CD1c-positive myeloid dendritic cell (primary cell): ENCODE data around the gene LTBP2.

ENCODE experiments used
- DNase-seq: peaks from one replicate; pipeline ENCODE4 v3.0.0-alpha.2; 2016; ENCODE audit errors: extremely low spot score

The LTBP2 gene

DNA sequence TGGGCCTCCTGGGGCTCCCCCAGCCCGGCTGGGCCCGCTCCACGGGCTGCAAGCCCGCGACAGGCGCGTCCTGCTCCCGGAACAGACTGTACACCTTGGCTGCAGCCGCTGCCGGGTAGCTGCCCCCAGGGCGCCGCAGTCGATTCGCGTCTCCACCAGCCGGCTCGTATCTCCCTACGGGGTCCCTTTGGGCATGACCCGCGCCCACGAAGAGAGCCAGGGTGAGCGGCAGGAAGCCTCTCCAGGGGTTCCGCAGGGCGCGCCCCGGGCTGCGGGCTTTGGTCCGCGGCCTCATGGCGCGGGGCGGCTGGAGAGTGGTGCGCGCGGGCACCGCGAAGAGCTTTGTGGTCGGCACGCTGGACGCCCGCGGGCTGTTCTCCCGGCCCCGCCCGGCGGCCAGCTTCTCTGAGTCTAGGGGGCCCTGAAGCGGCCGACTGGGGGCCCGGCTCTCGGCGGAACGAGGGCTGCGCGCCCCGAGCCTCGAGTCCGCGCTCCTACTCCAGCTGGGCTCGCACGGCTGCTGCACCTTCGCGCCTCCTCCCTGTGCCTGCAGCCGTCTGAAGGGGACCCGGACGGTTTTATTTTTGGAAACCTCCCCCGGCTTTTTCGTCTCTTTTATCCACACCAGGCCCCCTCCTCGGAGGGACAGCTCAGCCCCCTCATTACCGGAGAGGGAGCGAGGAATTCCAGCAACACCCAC is at the start of gene LTBP2:
TSS of gene LTBP2 (minus strand) at position 588 of the 700 bp plus-strand sequence. CDS start at position 295, 293 bp downstream.
- no peak for DNase-seq

DNA sequence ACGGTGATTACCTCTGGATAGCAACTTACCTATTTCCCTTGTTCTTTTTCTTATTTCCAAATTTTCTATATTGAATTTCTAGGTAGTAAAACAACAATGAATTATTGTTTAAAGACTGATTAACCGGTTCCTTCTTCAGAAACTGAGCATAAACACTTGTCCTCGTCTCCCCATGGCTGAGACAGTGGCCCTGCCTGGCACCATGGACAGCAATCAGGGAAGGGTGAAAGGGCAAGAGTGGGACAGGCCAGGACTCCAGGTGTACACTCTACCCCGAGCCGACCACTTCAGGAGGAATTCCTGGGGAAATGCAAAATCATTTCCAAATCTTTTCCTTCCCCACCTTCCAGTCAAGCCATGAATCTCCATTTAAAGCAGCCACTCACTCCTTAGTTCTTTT is 48.8 kb upstream of the LTBP2 start:
- DNase-seq = no peak

DNA sequence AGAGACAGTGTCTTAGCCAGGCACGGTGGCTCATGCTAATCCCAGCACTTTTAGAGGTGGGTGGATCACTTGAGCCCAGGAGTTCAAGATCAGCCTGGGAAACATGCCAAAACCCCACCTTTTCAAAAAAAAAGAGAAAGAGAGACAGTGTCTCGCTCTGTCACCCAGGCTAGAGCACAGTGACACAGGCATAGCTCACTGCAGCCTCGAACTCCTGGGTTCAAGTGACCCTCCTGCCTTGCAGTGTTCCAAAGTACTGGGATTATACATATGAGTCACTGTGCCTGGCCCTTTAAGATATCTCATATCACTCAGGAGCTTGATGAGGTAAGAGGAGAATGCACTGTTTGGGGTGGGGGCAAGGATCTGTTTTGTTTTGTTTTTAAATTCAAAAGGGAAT is 48.1 kb upstream of the LTBP2 start:
- no peak for DNase-seq

DNA sequence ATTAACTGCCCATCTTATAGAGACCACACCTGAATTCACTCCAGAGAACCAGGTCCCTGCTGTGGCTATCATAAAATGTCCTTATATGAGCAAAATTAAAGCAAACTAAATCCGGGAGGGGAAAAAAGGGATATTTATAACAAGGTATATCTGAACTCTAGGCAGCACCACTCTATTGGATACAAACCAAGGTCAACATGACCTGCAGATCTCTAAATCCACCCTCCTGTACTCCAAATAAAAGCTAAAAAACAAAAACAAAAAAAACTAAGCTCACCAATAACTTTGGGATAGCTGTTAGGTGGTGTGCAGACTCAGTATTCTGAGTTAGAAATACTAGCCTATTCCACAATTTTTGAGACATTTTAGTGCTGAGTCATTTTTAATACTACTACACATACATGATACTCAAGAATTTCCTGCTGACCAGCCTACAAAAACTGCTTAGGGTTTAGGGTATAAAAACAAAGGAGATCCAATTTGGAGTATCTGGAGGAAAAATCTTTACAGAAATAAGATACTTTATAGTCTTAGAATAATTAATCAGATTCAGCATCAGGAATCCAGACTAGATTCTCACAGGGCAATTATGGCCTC is 46.6 kb upstream of the LTBP2 start:
- DNase-seq = no peak

DNA sequence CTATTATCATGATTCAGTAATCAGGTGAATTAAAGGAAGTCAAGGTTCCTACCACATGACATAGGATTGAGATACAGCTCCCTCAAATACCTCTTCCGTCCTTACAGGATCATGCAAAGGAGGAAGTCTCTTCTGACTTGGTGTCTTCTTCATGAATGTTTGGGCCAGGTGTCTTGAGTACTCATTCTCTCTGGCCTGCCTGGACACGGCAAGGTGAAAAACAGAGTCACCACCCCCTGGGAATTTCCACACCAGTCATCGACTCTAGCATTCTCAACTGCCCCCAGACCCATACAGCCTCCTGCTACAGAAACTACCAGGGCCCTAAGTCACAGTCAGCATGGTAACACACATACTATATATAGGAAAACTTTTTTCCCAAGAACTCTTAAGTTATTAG is 44.9 kb upstream of the LTBP2 start:
- no peak for DNase-seq

DNA sequence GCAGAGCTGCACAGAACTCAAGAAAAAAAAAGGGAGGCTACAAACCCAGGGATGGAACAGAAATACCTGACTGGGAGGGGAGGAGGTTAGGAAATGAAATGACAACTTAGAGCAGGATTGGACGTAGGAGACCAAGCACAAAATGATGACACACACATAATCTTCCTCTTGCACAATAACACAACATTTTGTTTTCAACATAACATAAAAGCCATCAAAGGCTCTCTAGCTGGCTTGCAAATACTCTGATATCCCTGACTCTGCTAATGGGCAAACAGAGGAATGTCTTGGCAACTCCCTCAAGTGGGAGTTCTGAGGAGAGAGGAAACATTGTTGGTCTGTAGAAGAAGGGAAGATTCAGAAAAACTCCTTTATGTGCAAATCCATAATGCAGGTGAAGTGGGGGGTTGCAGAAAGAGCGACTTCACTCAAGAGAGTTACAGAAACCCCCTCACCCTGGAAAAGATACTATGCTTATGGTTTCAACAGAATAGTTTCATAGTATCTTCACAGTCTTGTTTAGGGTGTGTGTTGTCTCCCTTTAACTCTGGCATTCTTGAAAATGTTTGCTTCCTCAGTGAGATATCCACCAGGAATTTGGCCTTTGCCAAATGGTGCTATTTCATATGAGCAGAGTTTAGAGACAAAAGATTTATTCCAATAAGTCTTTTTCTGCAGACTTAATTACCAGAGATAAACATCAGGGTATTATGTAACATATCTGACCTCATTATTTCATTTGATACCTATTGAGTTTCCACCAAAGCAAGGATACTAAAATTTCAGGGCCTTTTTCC is 43.8 kb upstream of the LTBP2 start:
- no peak for DNase-seq

DNA sequence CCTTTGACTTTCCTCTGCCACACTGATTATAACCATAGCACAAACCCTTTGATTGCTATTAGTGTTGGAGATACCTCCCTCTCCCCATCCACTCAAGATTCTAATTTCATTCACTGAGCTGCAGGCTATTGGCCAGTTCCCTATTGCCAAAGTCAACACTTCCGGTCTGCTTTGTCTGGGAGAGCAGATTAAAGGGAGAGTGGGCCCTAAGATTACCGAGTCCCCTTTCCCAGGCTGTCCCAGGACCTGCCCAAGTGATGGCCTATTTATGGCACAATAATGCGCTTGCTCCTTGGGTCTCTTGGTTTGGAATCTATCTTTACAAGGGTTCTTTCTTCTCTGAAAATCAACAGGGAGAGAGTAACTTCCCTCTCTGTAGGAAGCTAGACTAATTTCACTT is 42.9 kb upstream of the LTBP2 start:
- no peak for DNase-seq

DNA sequence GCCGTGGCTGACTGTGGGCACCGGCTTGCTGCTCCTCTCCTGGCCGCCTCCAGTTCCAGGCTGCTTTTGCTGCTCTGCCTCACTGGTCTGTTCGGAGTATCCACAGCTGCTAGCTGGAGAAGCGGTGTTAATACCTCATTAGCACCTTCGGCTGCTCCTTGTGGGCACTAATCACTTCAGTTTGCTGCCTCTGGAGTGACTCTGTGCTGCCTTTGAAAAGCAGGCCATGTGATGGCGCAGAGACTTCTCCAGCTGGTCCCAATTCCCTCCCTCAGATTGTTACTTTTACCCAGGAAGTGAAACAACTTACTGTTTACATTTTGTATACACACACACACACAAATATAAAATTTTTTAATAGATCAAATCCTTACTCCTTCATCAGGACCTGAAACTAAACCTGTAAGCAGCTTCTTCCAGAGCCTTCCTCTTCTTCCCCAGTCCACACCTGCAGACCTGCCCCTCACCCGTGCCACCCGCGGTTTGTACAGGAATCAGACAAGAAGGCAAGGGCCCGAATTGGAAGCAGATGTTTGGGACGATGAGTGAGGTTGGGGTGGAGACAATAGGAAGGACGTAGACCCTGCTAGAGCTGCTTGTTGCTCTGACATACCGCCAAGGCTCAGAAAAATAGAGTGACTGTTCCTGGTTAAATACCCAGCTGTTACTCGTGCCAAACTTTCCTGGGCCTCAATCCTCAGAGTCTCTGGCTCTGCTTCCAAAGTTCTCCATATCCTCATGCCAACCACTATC is 41.5 kb upstream of the LTBP2 start:
- no peak for DNase-seq

DNA sequence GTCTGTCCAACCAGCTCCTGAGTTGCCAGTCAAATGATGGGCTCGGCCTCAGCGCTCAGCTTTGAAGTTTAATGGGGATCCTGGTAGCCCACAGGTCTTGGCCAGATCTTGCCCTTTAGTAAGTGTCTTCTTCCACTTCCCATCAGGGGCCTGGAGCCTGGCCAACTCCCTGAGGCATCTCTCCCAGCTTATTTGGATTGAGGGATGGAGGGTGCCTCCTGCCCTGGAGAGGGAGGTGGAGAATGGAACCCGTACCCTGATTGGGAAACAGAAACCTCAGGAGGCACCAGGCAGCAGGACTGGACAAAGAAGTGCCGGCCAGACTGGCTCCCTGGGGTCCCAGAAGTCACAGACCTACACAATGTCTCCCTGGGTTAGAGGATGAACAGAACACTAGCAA is 40.5 kb upstream of the LTBP2 start:
- no peak for DNase-seq

DNA sequence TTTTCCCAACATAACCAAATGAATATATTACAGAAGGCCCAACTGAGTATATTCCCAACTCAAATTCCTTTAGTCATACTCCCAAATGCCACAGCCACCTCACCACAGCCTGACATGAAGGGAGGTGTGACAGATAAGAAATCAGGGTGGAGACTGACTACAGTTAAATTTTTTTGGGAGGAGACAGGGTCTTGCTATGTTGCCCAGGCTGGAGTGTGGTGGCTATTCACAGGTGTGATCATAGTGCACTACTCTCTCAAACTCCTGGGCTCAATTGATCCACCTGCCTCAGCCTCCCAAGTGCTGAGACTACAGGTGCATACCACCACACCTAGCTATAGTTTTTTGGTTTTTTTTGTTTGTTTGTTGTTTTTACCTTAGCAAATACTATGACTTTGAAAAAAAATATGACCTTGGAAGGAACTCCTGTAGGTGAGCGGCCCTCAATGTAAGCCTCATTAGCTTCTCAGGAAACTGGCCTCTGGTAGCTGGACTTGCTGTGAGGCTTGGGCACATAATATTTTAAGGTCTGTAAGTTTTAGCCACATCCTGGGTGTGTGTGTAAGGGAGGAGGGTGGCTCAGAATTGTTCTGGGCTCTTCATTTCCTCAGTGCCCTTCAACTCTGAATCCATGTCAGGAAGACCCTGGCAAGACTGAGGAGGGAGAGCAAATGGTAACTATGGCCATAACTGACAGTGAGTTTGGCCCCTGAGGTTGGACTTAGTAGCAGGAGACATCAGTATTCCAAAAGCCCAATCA is 39.1 kb upstream of the LTBP2 start:
- DNase-seq = no peak

DNA sequence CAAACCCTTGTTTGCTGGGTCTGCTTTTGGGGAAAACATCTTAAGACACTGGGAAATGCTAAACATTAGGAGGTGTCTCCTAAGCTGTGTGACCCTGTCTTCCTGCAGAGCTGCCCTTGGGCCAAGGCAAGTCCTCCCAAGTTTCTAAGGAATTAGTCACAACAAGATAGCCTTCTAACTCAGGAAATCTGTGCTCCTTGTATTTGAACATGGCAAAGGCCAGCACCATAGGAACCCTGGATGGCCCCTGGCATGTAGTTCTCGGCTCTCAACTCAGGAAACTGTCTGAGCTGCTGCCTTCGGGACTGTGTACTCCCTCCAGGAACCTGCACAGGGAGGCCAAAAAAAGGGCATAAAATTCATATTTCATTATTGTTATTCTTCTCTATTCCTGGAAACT is 37.6 kb upstream of the LTBP2 start:
- no peak for DNase-seq

DNA sequence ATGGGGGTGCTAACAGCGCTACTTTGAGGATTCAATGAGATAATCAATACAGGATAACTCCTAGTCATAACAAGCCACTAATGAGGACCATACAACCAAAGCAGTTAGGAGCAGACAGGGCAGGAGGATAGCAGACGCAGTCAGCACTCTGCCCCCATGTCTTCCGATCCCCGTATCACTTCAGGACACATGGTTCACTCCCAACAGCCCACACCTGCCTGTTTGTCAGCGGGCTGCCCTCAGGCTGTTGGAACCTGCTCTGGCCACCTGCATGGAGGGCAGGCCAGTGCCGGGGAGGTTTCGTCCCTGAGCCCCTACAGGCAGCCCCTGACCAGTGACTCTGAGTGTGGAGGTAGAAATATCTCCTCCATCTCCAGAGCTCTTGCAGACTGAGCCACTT is 37.1 kb upstream of the LTBP2 start:
- no peak for DNase-seq

DNA sequence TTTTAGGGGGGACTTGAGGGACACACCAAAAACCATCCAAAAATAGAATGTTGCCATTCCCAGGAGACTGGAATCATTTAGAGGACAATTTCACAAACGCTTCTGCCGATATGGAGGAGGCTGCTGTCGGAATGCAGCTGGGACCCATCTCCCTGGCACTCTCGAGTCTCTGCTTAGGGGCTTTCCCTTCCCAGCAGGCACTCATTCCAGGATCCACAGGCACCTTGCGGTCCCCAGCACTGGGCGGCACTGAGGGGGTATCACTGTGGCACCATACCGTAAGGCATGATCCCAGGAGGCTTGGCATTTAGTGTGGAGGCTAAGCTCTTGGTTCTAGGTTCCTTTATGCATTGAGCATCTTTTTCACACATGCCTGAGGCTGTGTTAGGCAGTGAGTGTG is 36.6 kb upstream of the LTBP2 start:
- DNase-seq = no peak

DNA sequence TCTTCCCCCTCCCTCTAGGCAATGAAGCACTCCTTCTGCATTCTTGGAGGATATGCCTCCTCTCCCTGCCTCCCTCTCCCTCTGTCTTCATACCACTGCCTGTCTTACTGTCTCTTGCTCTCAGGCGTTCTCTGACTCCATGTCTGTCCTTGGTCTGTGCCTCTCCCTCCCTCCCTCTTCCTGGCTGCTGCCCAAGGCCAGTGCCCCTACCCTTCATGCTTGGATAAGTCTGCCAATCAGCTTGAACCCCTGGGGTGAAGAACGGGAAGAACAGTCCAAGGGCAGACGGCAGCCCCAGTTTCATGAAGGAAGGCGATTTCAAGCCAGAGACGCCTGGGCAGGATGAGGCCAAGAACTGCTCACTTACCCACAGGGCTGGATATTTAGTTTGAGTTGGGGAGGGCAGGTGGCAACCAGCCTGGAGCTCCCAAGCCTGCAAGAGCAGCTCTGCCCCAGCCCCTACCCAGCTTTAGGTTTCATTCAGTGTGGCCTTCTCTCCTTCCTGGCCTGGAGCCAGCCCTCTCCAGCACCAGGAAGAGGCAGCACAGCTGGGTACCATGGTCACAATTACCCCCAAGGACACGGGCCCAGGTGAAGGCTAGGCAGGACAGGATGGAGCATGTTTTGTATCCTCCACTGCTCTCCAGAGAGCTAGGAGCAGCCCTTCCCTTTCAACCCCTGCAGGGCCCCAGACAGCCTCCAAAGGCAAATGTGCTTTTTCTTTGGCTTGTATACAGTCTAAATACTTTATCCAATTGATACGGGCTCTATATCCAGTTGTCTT is 35.8 kb upstream of the LTBP2 start:
- DNase-seq = no peak

DNA sequence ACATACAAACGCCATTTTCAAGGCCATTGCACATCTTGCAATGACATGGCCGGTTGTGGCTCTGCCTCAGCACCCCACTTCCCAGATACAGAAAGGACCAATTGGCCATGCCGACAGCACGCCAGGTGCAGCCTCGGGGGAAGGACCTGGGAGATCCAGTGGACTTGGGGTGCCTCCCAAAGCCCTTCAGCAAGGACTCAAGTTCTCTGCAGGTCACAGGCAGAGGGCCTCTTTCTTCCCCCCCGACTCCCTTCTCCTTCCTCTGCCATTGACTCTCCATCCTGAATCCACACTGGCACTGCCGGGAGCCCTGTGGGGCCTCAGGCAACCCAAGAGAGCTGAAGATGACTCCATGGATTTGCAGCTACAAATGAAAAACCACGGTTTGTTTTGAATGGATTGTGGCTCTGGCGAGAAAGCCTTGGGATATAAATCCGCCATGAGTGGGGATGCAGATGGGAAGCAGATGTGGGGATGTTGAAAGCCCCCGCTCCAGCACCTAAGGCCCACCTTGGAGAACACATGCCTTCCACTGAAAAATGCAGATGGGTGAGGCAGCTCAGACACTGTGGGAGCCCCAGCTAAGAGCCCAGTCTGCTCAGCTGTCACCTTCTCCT is 35.1 kb upstream of the LTBP2 start:
- no peak for DNase-seq

DNA sequence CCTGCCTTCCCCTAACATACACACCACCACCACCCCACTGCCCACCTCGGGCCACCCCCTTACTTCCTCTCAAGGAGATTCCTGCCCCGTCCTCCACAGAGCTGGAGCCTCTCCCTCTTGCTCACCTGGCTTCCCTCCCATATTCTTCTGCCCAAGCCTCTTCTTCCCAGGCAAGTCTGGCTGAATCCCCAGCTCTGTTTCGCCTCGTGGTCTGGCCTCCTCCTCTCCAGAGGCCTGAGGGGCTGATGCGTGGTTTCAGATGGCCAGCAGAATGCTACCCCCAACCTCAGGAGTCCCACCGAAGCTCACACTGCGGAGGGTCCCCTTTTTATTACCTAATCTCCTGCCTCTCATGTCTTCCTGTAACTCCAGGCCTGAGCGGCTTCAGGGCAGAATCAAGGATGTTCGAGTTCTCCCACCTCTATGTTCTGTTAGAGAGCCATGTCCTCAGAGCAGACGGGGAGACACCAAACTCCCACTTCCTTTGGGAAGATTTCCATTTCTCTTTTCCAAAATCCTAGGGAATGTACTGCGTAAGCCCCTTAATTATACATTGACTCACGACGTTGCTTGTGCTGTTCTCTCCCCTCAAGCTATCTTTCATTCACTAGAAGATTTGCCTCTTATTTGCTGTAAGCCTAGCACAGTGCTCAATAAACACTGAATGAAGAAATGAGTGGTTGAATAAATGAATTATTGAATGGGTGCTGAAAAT is 33.9 kb upstream of the LTBP2 start:
- DNase-seq = no peak

DNA sequence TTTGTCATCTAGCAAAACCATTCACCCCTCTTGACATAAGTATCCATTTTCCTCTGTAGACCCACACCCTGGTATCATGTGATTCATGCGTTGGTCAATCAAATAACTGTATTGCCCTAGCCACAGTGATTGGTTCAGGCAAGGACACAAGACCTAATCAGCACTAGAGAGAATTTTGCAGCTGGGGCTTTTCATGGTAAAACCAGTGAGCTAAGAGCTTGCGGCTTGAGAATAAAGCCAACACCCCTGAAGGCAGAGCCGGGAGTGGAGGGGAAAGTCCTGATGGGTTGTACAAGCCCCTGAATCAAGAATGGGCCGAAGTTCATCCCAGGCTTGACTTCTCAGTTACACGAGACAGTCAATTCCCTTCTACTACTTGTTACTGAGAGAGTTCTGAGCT is 33.2 kb upstream of the LTBP2 start:
- DNase-seq = no peak

DNA sequence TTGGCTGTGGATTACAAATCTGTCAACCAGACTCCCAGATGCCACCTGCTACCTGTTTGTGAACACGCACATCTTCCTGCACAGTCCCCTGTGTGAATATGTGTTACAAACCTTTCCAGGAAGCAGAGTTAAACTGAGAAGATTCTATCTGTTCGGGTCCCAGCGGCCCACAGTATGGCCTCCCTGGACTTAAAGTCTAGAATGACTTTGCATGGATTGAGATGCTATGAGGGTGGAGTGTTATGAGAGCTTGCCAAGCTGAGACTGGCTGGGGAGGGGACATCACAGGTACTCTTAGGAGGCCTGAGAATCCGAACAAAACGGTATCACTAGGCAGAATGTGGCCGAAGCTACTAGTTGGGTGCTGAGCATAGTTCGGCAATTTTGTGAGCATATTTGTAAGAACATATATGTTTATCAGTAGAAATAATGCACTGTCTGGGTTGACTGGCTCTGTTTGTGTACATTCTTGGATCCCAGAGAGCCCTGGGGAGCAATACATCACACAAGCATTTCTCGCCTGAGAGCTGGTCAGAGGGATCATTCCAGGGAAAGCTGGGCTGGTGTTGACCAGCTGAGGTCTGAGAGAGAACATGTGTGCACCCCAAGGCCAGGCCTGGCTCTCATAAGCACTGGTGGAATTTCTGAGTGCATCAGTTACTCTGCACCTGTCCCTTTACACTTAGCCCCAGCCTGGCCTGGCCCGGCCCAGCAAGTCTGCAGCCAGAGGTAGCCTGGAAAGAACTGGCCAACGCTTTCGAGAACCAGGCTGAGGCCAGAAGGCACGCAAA is 29.8 kb upstream of the LTBP2 start:
- no peak for DNase-seq

DNA sequence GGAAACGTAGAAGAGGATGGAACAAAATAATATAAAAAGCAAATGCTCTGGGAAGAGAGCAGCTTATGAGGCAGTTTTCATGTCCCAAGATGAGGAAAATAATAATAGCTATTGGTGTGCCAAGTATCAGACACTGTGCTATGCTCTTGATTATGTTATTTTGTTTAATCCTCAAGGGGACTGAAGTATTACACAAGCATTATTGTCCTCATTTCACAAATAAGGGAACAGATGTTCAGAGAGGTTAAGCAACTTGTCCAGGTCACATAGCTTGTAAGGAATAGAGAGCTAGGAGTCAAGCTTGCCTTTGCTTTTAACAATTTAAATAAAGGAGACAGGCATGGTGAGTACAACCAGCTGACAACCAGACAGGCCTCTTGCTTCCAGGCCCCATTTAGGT is 26.9 kb upstream of the LTBP2 start:
- no peak for DNase-seq
